Stimulated activated CD4-positive, alpha-beta T cell treated with anti-CD3 and anti-CD28 coated beads, Interleukin-15, amount 100 ng/mL, for 24 hours (primary cell): ENCODE measurements around the gene P2RY12.
"Not testable (repeated sequence)": the region's sequence is repeated elsewhere in the genome, so short reads cannot be mapped to it uniquely, and the experiment has no call there.

ENCODE experiments used
- DNase-seq: peaks from one replicate; pipeline ENCODE4 v3.0.0-alpha.2; 2020

P2RY12 gene

GRCh38 chr3:151392191-151392590 lies 7.6 kb upstream of the P2RY12 start:
- not testable (repeated sequence) for DNase-seq

GRCh38 chr3:151391720-151392119 lies 7.2 kb upstream of the P2RY12 start:
- no peak for DNase-seq

GRCh38 chr3:151387842-151388241 lies 3.3 kb upstream of the P2RY12 start:
- DNase-seq = no peak

- no peak for DNase-seq
Measured at GRCh38 chr3:151387432-151387831, 2.9 kb upstream of the P2RY12 start.

- no peak for DNase-seq
Measured at GRCh38 chr3:151386056-151386455, 1.5 kb upstream of the P2RY12 start.

- no peak for DNase-seq
Measured at GRCh38 chr3:151383956-151384355, 597 bp downstream of the P2RY12 start.

GRCh38 chr3:151383111-151383510 lies 1.4 kb downstream of the P2RY12 start:
- DNase-seq = no peak

GRCh38 chr3:151382671-151383070 lies 1.9 kb downstream of the P2RY12 start:
- no peak for DNase-seq

GRCh38 chr3:151379083-151379734 lies 5.3 kb downstream of the P2RY12 start:
- peak; percentile 14 for DNase-seq

- no peak for DNase-seq
Measured at GRCh38 chr3:151377768-151378385, 6.7 kb downstream of the P2RY12 start.

GRCh38 chr3:151372063-151372820 lies 12.3 kb downstream of the P2RY12 start:
- no peak for DNase-seq

- DNase-seq = no peak
Measured at GRCh38 chr3:151371526-151371925, 13.0 kb downstream of the P2RY12 start.

- DNase-seq = no peak
Measured at GRCh38 chr3:151367448-151367847, 17.1 kb downstream of the P2RY12 start.

- DNase-seq = no peak
Measured at GRCh38 chr3:151366993-151367392, 17.6 kb downstream of the P2RY12 start.

GRCh38 chr3:151362751-151363174 lies 21.8 kb downstream of the P2RY12 start:
- DNase-seq = no peak

GRCh38 chr3:151357463-151357850 lies 27.1 kb downstream of the P2RY12 start:
- DNase-seq = no peak

GRCh38 chr3:151356794-151357462 lies 27.6 kb downstream of the P2RY12 start:
- DNase-seq = no peak

- no peak for DNase-seq
Measured at GRCh38 chr3:151351648-151352047, 32.9 kb downstream of the P2RY12 start.

- no peak for DNase-seq
Measured at GRCh38 chr3:151351219-151351618, 33.3 kb downstream of the P2RY12 start.

GRCh38 chr3:151350656-151351055 lies 33.9 kb downstream of the P2RY12 start:
- no peak for DNase-seq

GRCh38 chr3:151347432-151347831 lies 37.1 kb downstream of the P2RY12 start:
- no peak for DNase-seq

- no peak for DNase-seq
Measured at GRCh38 chr3:151346292-151346691, 38.3 kb downstream of the P2RY12 start.

- DNase-seq = no peak
Measured at GRCh38 chr3:151345859-151346258, 38.7 kb downstream of the P2RY12 start.

GRCh38 chr3:151331696-151332095 lies 52.9 kb downstream of the P2RY12 start:
- no peak for DNase-seq
